ENCODE data around the gene HTR6.

- TF ChIP-seq CTCF (optimal IDR thresholded peaks at IDR 0.05 in 1 of 3, IDR thresholded peaks at IDR 0.05 in 1 of 3, conservative IDR thresholded peaks at IDR 0.05 in 1 of 3; ENCODE audit: extremely low read depth in 1 of 3, insufficient read depth in 2 of 3, low read length in 3 of 3) (no peak), EZH2 (IDR thresholded peaks at IDR 0.05; ENCODE audit: low read length) (no peak)
Measured at GRCh38 chr1:19676438-19676922, 11.8 kb downstream of the HTR6 start.

Data from keratinocyte (primary cell).